GM21717 (cell line): ENCODE results near the gene LRBA.
"Not testable (repeated sequence)": the region's sequence is repeated elsewhere in the genome, so short reads cannot be mapped to it uniquely, and the experiment has no call there.

ENCODE experiments used
- ATAC-seq: cut with Tn5 transposase; IDR thresholded peaks from one replicate; pipeline ENCODE4 v1.9.1; 2021; ENCODE audit warnings: mild to moderate bottlenecking, moderate library complexity; ENCODE audit not compliant: unreplicated experiment

LRBA gene

DNA sequence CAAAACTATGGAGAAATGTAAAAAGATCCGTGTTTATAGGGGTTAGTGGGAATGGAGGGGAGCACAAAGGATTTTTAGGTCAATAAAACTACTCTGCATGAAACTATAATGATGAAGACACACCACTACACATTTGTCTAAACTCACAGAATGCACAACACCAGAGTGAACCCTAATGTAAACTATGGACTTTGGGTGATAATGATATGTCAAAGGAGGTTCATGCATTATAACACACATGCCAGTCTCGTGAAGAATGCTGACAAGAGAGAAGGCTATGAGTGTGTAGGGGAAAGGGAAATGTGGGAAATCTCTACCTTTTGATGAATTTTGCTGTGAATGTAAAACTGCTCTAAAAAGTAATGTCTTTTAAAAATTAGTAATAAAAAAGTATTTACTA, 249.9 kb downstream of the LRBA start:
- no peak for ATAC-seq

GRCh38 chr4:150751648-150752047, 263.4 kb downstream of the LRBA start:
- no peak for ATAC-seq

GRCh38 chr4:150750824-150751223, 264.3 kb downstream of the LRBA start:
- no peak for ATAC-seq

- no peak for ATAC-seq
Observed at GRCh38 chr4:150746156-150746555, 268.9 kb downstream of the LRBA start.

GRCh38 chr4:150744570-150744969, 270.5 kb downstream of the LRBA start:
- ATAC-seq, result no peak

DNA sequence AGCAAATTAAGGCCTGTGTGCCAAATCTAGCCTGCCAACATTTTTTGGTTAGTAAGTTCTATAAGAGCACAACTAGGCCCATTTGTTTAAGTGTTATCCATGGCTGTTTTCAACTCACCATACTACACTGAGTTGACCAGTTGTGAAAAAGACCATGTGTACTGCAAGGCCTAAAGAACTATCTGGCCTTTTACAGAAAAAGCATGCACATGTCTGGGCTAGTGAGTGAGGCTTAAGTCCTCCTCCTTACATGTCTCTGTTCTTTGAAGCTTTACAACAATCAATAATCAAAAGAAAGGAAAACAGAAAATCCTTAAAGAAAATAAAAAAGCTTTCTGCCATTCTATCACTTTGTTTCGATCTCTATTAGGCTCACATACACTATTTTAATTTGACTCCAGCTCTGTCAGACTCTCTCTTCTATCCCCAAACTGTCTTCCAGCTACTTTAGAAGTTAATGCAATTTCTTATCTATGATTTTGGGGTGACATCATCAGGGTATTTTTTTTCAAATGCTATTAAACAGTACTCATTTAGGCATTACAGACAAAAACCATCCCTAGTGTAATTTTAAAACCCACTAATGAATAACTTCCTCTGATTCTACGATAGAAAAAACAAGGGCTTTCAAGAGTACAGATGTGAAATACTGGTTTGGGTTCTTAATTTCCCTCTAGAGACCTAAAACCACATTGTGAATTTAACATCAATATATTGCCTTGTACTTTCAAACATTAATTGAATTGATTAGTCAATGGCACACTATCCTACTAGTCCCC, 271.3 kb downstream of the LRBA start:
- ATAC-seq, result no peak

- not testable (repeated sequence) for ATAC-seq
Observed at GRCh38 chr4:150742930-150743329, 272.2 kb downstream of the LRBA start.

DNA sequence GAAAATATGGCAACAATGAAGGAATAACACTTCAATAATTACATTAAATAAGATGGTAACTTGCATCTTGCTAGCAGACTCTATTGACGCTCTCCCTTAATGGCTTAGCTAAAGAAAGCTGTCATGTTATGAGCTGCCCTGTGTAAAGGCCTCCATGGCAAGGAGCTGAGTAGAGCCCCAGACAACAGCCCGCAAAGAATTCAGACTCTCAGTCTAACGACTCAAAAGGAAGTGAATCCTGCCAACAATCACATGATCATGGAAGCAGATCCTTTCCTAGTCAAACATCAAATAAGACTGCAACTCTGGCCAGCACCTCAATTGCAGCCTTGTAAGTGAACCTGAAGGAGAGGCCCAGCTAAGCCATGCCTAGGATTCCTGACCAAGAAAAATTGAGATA, 275.5 kb downstream of the LRBA start:
- ATAC-seq, result no peak

DNA sequence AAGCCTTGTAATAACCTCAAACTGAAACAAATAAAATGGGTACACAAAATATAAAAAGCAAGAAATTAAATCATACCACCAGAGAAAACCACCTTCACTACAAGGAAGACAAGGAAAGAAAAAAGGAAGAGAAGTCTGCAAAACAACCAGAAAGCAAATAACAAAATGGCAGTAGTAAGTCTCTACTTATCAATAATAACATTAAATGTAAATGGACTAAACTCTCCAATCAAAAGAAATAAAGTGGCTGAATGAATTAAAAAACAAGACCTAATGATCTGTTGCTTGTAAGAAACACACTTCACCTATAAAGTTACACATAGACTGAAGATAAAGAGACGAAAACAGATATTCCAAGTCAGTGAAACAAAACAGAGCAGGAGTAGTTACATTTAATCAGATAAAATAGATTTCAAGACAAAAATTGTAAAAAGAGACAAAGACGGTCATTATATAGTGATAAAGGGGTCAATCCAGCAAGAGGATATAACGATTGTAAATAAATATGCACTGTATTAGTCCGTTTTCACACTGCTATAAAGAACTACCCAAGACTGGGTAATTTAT, 289.0 kb downstream of the LRBA start:
- no peak for ATAC-seq

DNA sequence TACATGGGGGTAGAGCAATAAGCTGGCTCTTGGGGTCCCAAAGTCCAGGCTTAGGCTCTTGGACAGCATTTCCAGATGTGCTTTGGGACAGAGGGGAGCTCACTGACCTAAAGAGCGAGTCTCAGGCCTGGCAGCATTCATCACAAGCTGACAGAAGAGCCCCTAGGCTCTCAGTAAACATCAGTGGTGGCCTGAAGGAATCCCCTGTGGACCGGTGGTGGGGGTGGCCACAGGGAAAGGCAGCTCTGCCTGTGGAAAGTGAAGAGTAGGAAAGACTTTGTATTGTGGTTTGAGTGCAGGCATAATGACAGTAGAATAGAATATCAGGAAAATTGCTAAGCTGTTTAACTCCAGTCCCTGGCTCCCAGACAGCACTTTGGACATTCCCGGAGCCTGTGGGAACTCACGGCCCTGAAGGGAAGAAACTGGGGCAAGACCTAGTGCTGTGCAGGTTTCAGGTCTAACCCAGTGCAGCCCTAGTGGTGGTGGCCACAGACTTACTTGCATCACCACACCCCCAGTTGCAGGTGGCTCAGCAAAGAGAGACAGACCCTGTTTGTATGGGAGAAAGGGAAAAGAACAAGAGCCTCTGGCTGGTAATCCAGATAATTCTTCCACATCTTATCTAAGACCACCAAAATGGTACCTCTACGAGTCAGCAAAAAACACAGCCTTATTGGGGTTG, 291.2 kb downstream of the LRBA start:
- ATAC-seq, result no peak

GRCh38 chr4:150722908-150723362, 292.1 kb downstream of the LRBA start:
- ATAC-seq, result no peak

- peak; percentile 50 for ATAC-seq
Observed at GRCh38 chr4:150720973-150721518, 294.0 kb downstream of the LRBA start.

- ATAC-seq, result no peak
Observed at GRCh38 chr4:150717952-150718351, 297.1 kb downstream of the LRBA start.

DNA sequence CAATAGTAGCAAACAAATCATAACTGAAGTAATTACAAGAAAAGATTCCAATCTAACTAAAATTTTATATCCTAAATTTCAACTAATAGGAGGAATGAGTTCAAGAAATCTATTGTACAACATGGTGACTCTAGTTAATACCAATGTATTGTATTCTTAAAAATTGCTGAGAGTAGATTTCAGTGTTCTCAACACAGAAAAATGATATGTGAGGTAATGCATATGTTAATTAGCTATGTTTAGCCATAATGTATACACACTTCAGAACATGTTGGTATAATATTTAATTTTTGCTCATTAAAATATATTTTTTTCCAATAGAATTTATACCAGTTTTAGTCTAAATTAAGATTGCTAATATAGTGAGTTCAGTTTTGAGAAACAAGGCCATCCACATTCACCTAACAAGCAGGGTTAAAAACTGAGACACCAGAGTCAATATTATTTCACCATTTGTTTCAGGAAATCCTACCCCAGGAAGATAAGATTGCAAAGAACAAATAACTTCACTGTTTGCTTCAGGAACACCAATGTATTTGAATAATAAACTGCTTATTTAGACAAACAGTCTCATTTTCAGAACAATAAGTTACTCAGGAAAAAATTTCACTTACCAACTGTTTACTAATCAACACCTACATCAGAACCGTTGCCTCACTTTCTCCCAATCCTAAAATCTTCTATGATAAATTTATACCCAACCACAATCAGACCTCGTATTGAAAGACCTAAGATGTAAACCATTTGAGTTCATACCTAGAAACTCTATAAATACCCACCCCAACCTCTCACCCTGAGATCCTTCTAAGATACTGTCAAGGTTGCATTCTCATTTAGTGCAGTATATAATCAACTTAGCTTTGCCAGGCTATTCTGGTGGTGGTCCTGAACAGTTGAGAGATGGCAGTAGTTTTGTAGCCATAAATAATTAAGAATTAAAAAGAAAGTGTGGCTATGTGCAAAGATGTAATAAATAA, 300.3 kb downstream of the LRBA start:
- no peak for ATAC-seq

DNA sequence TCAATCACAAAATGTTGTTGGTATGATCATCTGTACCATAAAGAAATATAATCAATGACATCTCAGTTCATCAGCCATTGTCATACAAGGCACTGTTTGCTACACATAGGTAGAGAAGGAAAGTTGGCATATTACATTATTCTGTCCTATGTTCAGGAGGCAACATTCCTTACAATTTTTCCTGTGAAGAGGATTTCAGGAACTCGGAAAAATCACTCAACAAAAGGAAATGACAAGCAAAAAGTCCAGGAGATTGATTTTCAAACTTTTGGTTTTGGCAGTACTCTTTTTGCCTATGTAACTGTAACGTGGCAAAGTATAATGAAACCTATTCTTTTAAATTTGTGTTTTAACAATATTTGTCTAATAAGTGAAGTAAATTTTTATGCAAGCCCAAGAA, 301.8 kb downstream of the LRBA start:
- no peak for ATAC-seq

GRCh38 chr4:150710770-150711375, 304.2 kb downstream of the LRBA start:
- ATAC-seq, result no peak

DNA sequence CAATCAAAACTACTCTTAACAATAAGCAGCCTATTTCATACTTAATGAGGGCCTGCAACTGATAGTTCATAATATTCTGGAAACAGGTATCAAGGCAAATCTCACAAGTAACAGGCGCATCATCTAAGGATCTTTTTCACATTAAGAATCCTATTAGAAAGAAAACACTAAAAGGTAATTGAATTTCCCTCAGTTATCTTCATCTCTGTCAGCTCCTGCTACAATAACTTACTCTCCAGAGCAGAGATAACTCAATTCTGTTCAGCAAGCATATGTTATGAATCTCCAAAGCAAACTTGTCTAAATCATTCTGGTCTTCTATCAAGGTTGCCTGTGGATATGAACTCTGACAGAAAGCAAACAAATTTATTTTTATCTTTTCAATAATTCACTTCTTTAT, 307.1 kb downstream of the LRBA start:
- no peak for ATAC-seq

DNA sequence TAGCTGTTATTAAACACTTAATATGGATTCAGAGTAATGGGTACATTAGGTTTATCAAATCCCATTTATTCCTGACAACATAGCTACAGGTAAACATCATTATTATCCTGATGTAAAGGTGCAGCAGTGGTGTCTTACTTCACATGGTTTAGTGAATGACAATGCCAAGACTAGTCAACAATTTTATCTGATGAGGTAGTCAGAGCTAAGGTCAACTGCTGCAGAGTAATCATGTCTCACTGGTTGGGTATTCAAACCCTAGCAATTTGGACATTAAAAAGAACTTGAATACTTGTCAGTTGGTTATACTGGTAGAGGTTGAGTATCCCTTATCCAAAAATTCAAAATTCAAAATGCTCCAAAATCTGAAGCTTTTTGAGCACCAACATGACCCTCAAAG, 315.5 kb downstream of the LRBA start:
- no peak for ATAC-seq

GRCh38 chr4:150695162-150695561, 319.9 kb downstream of the LRBA start:
- no peak for ATAC-seq

GRCh38 chr4:150694438-150694837, 320.6 kb downstream of the LRBA start:
- ATAC-seq, result no peak
